ENCODE results near the gene HSPA12A. TPM values are rescaled to one million over a fixed set of nuclear protein-coding genes. Genes with fewer than 3 reads are reported as not detected.
A peak's percentile ranks its signal among the peaks of the same experiment; 100 is the strongest.

The HSPA12A gene
- total RNA-seq, 1 donor = 35.4 TPM

GRCh38 chr10:116744163-116744753 lies 1.9 kb upstream of the HSPA12A start:
- no peak for TF ChIP-seq CTCF (IDR thresholded peaks at IDR 0.05; ENCODE audit: insufficient read depth, low read depth, low read length)

GRCh38 chr10:116743266-116744064 lies 1.1 kb upstream of the HSPA12A start:
- H3K4me3 ChIP-seq (ENCODE audit: low read depth, low read length) = peak overlapping the region; percentile 57
- TF ChIP-seq CTCF (IDR thresholded peaks at IDR 0.05; ENCODE audit: insufficient read depth, low read depth, low read length) = no peak
- no peak for DNase-seq (ENCODE audit: low read depth)

More at GRCh38 chr10:116744163-116744753, 1.9 kb upstream of the HSPA12A start:
- no peak overlapping the region for H3K4me3 ChIP-seq (ENCODE audit: low read depth, low read length)
- no peak for DNase-seq (ENCODE audit: low read depth)

GRCh38 chr10:116741391-116742351 lies 695 bp downstream of the HSPA12A start:
- peak; percentile 2 for TF ChIP-seq CTCF (IDR thresholded peaks at IDR 0.05; ENCODE audit: insufficient read depth, low read depth, low read length)
- peak; percentile 25 for DNase-seq (ENCODE audit: low read depth)
- peak overlapping the region; percentile 70 for H3K4me3 ChIP-seq (ENCODE audit: low read depth, low read length)

GRCh38 chr10:116740971-116741370 lies 1.4 kb downstream of the HSPA12A start:
- H3K4me3 ChIP-seq (ENCODE audit: low read depth, low read length) = peak overlapping the region; percentile 70
- no peak for TF ChIP-seq CTCF (IDR thresholded peaks at IDR 0.05; ENCODE audit: insufficient read depth, low read depth, low read length)

GRCh38 chr10:116738339-116738738 lies 4.0 kb downstream of the HSPA12A start:
- no peak for DNase-seq (ENCODE audit: low read depth)

More at GRCh38 chr10:116740971-116741370, 1.4 kb downstream of the HSPA12A start:
- DNase-seq (ENCODE audit: low read depth) = no peak

More at GRCh38 chr10:116738339-116738738, 4.0 kb downstream of the HSPA12A start:
- no peak for TF ChIP-seq CTCF (IDR thresholded peaks at IDR 0.05; ENCODE audit: insufficient read depth, low read depth, low read length)
- H3K4me3 ChIP-seq (ENCODE audit: low read depth, low read length) = no peak overlapping the region
